ENCODE measurements around the gene DERL2.
"Not testable (repeated sequence)": the region's sequence is repeated elsewhere in the genome, so short reads cannot be mapped to it uniquely, and the experiment has no call there.

DERL2 gene

GRCh38 chr17:5438716-5439445 is 47.1 kb downstream of the DERL2 start, which contains the start of gene C1QBP:
Gene C1QBP (minus strand): TSS chr17:5439155. CDS start chr17:5439073, 82 bp downstream.
- peak; percentile 95 to 98 for DNase-seq
- TF ChIP-seq GATA1 (IDR thresholded peaks at IDR 0.05; ENCODE audit: low read depth, low read length) (no peak), POLR2A (IDR thresholded peaks at IDR 0.05; ENCODE audit: low read length) (peak; percentile 70)

GRCh38 chr17:5437721-5438317 is 48.2 kb downstream of the DERL2 start:
- TF ChIP-seq POLR2A (IDR thresholded peaks at IDR 0.05; ENCODE audit: low read length) (no peak), GATA1 (IDR thresholded peaks at IDR 0.05; ENCODE audit: low read depth, low read length) (no peak)
- peak; percentile 19 to 34 for DNase-seq

DNA sequence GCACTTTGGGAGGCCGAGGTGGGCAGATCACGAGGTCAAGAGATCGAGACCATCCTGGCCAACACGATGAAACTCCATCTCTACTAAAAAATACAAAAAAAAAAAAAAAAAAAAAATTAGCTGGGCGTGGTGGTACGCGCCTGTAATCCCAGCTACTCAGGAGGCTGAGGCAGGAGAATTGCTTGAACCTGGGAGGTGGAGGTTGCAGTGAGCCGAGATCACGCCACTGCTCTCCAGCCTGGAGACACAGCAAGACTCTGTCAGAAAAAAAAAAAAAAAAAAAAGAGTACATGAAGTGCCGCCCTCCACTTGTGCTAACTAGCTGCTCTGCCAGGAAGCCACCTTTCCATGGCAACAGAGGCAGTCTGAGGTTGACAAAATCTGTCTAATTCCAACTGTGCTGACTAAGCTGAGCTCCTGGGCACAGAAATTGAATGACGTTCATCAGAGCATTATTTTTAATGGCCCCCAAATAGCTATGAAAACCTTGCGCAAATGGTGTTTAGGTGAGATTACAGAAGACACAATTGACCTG is 50.1 kb downstream of the DERL2 start:
- DNase-seq: not testable (repeated sequence)

DNA sequence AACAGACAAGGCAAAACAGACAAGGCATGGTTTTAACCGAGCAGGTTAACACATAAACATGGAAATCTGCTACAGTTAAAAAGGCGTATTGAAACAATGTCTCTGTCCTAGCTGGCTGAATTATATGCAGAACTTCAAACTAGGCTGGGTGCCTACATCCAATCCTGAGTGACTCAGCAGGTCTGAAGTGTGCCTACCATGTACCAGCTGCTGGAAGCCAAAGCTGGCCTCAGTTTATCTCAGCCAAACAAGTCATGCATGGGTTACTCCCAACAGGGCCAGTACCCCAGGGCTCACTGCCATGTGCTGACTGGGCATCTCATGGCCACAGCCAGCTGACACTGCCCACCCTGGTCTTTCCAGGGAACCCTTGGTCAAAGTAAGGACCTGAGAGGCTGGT is 51.0 kb downstream of the DERL2 start:
- TF ChIP-seq GATA1 (IDR thresholded peaks at IDR 0.05; ENCODE audit: low read depth, low read length) (no peak), POLR2A (IDR thresholded peaks at IDR 0.05; ENCODE audit: low read length) (no peak)
- no peak for DNase-seq

GRCh38 chr17:5431949-5432556 is 53.9 kb downstream of the DERL2 start:
- DNase-seq: no peak
- TF ChIP-seq POLR2A (IDR thresholded peaks at IDR 0.05; ENCODE audit: low read length) (no peak), GATA1 (IDR thresholded peaks at IDR 0.05; ENCODE audit: low read depth, low read length) (no peak)

DNA sequence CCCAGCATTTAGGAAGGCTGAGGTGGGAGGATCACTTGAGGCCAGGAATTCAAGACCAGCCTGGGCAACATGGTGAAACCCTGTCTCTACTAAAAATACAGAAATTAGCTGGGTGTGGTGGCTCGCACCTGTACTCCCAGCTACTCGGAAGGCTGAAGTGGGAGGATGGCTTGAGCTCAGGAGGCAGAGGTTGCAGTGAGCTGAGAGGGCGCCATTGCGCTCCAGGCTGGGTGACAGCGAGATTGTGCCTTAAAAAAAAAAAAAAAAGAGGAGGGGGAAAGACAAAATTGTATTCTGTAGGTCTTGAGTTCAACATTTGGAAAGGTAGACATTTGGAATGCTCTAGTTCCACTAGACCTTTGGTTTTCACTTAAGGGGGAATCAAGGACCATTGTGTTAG is 54.7 kb downstream of the DERL2 start:
- not testable (repeated sequence) for DNase-seq

DNA sequence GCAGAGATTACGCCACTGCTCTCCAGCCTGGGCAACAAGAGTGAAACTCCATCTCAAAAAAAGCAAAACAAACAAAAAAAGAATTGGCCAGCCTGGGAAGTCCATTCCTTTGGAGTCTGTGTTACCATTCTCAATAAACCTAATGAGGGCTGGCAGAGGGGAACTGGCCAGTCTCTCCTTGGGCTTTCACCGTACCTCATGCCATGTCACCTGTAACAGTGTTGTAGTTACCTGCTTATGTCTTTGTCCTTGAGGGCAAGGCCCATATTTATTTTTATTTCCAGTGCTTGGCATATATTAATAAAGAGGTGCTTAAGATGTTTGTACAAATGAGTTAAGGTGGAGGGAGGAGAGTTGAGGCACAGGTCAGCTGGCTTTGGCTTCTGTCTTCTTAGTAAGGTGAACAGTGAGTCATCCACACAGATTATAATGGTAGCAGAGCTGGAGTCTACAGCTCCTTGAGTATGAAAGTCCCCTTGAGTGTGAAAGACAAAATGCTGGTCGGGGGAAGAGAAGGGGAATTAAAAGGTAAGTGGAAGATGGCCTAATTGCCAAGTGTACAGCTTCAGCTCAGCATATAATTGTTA is 55.5 kb downstream of the DERL2 start:
- TF ChIP-seq POLR2A (IDR thresholded peaks at IDR 0.05; ENCODE audit: low read length) (no peak), GATA1 (IDR thresholded peaks at IDR 0.05; ENCODE audit: low read depth, low read length) (no peak)
- no peak for DNase-seq

DNA sequence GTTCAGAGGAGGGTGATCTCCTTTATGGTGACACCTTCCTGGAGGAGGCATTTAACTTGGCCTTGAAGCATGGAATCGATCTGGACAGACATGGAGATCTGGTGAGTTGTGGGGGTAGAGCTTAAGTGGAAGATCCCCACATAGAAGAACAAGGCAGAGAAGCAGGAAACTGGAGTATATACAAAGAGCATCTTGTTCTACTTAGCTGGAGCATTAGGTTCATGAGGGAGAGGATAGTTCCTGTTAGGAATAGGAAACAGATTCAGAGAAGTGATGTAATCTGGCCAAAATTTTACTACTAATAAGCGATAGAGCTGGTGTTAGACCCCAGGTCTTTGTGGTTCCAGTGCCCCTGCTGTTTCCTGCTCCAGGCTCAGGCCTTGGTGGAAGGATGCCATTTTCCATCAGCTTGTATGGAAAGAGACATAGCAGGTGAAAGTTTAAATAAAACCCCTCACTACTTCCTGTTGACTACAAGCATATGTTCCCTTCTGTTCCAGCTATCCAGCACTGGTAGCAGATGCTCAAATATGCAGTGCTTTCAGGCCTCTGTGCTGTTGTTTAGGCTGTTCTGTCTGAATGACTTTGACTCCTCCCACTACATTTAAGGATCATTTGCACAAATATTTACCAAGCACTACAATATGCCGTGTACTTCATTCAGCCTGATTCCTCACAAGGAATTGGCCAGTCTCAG is 56.6 kb downstream of the DERL2 start:
- DNase-seq: no peak
- TF ChIP-seq GATA1 (IDR thresholded peaks at IDR 0.05; ENCODE audit: low read depth, low read length) (no peak), POLR2A (IDR thresholded peaks at IDR 0.05; ENCODE audit: low read length) (no peak)

- DNase-seq: no peak
- TF ChIP-seq POLR2A (IDR thresholded peaks at IDR 0.05; ENCODE audit: low read length): no peak
- TF ChIP-seq GATA1 (IDR thresholded peaks at IDR 0.05; ENCODE audit: low read depth, low read length): no peak
Observed at GRCh38 chr17:5425826-5426225, 60.2 kb downstream of the DERL2 start.

DNA sequence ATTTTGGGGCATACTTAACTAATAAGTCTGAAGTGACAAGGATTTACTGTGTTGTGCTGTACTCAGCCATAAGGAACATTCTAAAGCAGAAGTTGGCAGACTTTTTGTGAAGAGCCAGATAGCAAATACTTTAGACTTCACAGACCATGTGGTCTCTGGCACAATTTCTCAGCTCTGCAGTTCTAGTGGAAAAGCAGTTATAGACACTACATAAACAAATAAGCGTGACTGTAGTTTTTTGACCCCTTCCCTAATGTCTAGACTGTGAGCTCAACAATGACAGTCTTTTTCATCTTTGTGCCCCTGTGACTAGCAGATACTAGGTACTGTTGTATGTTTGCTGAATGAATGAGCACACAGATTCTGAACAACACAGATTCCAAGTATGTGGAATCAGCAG is 61.1 kb downstream of the DERL2 start:
- TF ChIP-seq POLR2A (IDR thresholded peaks at IDR 0.05; ENCODE audit: low read length): no peak
- TF ChIP-seq GATA1 (IDR thresholded peaks at IDR 0.05; ENCODE audit: low read depth, low read length): no peak
- DNase-seq: no peak

DNA sequence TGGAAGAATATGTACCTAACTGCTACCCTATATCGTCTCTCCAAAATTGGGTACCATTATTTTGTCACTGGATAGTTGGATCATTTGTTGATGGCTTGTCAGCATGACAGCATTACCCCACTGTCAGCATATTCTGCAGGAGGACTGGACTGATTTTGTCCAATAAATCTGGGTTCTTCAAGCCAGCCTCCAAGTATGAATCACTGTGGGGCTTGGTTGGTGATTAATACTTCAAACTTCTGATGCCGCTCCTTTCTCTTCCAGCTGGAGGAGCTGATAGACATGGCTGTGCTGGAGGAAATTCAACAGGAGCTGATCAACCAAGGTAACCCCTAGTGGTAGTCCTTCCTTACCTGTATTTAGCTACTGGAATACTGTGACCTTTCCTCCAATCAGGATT is 63.5 kb downstream of the DERL2 start:
- TF ChIP-seq GATA1 (IDR thresholded peaks at IDR 0.05; ENCODE audit: low read depth, low read length): no peak
- TF ChIP-seq POLR2A (IDR thresholded peaks at IDR 0.05; ENCODE audit: low read length): no peak
- peak in 1 of 2 experiments; percentile 31 for DNase-seq
